Activated T-cell treated with anti-CD3 and anti-CD28 coated beads for 4 hours (primary cell): ENCODE measurements around the gene ARFGEF2.
"Not testable (repeated sequence)": the region's sequence is repeated elsewhere in the genome, so short reads cannot be mapped to it uniquely, and the experiment has no call there.

Experiments
- DNase-seq: peaks from one replicate; pipeline ENCODE4 v3.0.0-alpha.2; 2020

ARFGEF2 gene

DNA sequence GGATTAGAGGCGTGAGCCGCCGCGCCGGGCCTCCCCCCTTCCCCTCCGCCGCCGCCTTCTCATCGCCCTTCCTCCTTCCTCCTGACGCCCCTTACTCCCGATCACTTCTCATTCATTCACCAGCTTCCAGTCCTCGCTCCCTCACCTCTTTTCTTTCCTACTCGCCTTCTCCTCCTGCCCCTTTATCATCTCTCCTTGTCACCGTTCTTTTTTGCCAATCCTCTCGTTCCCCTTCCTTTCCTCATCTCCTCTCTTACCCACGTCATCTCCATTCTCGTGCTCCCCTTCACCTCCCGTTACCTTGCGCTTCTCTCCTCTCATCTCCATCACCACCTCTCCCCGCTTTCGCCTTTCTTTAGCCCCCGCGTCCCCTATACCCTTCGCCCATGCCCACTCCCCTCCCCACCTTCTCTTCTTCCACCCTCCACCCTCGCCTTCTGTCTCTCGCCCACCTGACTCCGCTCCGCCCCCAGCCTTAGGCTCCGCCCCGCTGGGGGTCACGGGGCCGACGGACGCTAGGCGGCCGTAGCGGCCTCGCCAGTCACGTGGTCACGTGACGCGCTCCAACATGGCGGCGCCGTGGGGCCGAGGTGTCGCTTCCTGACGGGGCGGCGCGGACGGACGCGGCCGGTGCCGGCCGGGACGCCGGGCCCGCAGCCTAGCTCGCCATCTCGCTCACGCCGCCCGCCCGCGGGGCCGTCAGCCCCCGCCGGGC, at the start of gene ARFGEF2:
Gene ARFGEF2 (plus strand): TSS at position 544 of the 715 bp plus-strand sequence. CDS start 179 bp downstream, outside the sequence.
- peak; percentile 95 for DNase-seq

DNA sequence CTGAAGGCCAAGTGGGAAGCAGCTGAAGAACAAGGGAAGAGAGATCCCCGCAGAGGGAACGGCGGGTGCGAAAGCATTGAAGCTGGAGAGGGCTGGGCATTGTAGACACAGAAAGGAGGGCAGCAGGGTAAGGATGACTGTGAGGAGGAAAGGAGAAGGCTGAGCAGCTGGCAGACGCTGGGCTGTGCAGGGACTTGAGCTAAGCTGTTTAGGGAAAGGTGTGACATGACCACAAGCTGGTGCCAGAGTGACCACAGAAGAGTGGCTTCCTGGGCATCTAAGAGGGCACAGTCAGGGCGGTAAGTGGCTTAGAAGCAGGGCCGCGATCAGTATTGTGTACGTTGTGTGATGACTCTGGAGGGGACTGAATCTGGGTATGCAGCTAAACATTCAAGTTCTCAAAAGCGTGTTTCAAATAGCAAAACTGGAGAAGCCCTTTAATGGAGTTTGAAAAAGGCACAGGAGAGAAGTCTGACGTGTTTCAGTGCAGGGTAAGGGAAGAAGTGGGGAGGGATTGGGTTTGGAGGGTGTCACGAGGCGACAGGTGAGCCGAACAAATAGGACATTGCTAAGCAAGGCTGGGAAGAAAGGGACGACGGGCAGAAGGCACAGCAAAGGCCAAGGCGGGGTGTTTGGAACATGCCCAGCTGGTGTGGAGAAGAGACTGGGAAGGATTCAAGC, 46.1 kb upstream of the ARFGEF2 start:
- no peak for DNase-seq

DNA sequence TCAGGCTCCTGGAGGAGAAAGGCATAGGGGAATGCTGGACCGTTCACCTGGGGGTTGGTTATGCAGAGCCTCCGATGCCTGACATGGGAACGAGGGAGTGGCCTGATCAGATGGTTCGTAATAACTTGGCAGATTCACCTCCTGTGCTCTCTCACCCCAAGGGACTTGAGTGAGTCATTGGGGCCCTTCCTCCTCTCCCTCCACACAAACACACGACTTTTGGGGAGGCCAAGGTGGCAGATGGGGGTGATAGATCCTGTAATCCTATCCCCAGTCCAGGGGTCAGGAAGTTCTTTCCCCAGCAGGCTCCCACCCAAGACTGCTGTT, 45.6 kb upstream of the ARFGEF2 start:
- no peak for DNase-seq

DNA sequence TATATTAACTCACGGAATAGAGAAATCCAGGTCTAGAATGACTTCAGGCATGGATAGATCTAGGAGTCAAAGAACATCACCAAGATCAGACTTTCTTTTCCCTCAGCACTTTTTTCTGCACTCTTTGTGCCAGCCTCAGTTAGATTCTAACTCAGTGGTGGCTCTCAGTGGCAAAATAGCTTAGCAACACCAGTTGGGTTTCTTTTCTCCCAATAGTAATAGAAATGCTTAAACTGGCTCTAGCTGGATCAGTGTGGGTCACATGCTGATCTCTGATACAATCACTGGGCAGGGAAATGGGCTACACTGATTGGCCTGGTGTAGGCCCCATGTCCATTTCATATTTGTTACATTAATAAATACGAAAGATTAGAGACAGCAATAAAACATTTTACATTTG, 44.2 kb upstream of the ARFGEF2 start:
- DNase-seq = no peak

DNA sequence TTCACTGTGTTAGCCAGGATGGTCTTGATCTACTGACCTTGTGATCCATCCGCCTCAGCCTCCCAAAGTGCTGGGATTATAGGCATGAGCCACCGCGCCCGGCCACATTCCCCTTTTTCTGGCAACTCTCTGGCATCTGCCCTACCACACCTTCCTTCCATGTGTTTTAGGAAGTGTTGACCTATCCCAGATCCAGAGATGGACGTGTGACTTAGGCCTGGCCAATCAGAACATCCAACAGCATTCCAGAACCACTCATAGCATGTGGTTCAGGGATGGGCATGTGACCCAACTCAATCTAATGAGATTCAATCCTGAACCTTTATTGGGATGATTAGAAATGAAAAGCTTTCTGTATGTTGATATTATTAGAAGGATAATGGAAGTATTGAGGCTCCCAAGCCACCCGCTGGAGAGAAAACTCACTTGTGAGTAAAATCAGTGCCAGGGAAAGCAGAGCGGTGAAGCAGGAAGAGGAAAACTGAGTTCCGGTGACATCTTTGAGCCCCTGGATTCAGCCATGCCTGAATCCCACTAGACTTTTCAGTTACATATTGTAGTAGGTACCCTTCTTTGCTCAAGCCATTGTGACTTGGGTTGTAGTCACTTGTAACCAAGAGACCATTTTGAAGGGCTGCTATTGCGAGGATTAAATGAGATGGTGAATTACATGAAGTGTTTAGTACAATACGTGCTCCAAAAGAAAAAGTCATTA, 42.8 kb upstream of the ARFGEF2 start:
- DNase-seq = no peak

DNA sequence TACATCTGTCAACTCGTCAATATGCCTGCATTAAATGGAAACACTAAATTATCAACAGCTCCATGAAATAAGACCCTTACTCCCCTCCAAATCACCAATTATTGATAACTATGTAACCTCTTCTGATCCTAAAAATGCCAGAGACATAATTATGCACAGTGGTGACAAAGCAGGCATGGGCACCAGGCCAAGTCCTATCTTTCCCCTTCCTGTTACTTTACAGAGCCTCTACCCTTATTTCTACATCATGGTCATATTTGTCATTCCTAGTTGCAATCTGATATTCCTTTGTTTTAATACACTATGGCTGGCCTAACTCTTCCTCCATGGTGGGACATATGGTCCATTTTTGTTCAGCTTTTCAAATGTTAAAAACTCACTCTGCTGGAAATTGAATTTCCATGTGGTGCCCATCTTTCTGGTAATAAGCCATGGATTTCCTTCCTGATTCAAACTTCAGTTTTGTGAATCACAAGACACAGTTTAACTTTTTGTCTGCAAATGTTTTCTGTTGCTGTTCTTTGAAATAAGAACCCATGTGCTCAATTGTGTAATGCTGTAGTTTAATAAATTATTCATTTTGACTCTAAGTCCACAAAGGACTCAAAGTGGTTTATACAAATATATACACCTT, 41.8 kb upstream of the ARFGEF2 start:
- no peak for DNase-seq

DNA sequence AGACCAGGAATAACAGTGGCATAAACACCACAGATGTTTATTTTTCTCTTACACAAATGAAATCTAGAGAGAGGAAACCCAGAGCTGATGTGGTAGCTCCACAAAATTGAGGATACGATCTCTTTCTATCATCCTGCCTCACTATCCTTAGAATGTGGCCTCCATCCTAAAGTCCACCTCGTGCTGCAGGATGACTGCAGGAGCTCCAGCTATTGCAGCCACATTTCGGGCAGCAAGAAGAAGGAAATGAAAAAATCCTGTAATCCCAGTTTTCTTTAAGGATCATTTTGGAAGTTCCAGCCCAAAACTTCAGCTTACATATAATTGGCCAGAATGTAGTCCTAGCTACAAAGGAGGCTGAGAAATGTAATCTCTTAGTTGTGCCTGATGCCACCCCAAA, 41.2 kb upstream of the ARFGEF2 start:
- no peak for DNase-seq

DNA sequence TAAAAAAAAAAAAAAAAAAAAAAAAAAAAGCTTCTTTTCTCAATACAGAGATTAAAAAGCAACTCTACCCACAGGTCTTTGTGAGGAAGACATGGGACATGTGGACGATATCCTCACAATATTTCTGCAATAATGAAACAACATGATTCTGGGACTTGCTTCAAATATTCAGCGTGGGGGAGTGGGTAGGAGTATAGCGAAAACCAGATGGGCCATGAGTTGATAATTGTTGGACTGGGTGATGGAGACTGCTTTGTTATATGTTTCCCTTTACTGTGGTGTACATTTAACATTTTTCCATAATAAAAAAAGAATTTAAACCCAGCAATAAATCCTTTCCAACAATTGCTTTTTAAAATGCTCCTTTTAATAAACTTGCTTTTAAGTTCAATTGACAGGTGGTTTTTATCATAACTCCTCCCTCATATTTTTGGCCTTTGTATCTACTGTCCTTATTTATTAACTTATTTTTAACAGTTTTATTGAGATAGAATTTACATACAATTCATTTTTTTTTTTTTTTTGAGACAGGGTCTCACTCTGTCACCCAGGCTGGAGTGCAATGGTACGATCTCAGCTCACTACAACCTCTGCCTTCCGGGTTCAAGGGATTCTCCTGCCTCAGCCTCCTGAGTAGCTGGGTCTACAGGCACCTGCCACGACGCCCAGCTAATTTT, 40.4 kb upstream of the ARFGEF2 start:
- no peak for DNase-seq

DNA sequence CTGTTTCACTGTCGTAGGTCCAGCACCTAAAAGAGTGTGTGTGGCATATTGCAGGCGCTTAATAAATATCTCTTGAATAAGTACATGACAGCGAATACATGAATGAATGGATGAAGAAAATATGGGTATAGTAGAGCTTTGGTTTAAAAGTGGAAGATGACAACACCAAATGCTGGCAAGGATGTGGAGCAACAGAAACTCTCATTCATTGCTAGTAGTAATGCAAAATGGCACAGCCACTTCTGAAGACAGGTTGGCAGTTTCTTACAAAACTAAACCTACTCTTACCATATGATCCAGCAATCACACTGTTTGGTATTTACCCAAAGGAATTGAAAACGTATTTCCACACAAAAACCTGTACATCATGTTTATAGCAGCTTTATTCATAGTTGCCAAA, 36.3 kb upstream of the ARFGEF2 start:
- DNase-seq = no peak

DNA sequence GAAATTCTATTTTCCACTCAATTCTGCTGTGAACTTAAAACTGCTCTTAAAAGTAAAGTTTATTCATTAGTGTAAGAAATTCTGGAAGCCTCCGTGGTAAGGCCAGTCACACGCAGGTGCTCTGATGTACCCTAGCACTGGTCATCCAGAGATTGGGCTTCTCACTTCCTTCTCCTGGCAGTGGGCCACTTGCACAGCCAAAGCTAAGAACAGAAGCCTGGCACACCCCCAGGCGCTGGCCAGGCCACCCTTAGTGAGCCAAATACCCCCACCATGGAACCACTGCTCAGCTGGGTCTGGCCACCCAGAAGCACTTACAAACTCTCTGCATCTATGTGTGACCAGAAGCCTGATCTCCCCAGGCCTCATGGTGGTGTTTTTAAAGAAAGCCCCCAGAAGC, 35.3 kb upstream of the ARFGEF2 start:
- DNase-seq = no peak

DNA sequence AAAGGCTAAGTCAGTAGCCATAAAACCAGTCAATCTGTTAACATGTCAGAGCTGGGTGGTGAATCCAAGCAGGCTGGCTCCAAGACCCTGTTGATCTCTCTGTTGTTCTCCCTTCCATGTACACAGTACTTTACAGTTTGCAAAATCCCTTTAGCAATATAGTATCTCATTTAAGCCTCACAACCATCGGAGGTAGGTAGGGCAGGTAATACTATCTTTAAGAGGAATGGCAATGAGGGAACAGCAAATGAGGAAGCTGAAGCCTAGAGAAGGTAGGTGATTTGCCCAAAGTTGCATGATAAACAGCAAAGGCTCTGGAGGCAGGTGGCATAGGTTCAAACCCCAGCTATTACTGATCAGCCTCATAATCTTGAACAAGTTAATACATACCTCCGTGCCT, 34.7 kb upstream of the ARFGEF2 start:
- no peak for DNase-seq

DNA sequence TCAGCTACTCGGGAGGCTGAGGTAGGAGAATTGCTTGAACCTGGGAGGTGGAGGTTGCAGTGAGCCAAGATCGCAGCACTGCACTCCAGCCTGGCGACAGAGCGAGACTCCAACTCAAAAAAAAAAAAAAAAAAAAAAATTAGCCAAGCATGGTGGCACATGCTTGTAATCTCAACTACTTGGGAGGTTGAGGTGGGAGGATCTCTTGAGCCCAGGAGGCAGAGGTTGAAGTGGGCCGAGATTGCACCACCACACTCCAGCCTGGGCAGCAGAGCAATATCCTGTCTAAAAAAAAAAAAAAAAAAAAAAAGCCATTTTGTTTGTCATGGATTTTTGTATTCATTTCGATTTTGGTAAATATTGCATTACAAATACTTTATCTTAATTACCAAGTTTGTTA, 33.0 kb upstream of the ARFGEF2 start:
- not testable (repeated sequence) for DNase-seq

DNA sequence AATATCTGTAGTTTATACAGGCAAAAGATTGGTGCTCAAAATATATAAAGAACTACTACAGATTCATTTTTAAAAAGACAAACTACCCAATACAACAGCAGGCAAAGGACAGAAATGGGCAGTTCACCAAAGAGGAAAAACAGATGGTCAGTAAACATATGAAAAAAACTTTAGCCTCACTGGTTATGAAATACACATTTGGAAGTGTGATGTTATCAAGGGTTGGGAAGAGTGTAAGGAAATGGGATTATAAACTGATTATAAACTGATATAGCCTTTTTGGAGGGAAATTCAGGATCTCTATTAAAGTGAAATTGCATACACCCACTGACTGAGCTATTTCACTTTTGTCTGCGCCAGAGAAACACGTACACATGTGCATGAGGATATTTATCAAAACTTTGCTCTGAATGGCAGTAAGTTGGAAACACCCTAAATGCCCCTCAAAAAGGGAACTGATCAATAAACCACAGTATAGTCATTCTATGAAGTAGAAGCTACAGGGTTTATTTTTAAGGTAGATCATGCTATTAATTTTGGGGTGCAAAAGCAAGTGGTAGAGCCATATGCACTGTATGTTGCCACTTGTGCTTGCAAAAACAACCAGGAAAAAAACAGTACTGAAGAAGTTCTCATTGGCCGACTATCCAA, 32.2 kb upstream of the ARFGEF2 start:
- DNase-seq = no peak

DNA sequence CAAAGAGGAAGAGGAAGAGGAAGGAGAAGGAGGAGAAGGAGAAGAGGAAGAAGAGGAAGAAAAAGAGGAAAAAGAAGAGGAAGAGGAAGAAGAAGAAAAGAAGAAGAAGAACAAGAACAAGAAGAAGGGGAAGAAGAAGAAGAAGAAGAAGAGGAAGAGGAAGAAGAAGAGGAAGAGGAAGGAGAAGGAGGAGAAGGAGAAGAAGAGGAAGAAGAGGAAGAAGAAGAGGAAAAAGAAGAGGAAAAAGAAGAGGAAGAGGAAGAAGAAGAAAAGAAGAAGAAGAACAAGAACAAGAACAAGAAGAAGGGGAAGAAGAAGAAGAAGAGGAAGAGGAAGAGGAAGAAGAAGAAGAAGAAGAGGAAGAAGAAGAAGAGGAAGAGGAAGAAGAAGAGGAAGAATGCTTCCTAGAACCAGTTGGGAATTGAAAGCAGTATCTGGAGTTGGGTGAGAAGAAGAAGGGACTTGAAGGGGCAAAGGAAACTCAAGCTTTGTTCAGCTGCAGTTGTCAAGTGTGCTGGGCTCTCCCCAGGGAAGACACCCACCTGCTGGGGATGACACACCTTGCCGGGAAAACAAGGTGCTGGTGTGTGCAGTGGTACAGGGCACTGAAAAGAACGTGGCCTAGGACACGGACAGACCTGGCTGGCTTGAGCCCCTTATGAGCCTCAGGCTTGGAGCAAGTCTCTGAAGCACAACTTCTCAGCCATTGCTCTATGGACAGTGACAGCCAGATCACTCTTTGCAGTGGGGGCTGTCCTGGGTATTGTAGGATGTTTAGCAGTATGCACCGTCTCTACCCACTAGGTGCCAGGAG, 30.1 kb upstream of the ARFGEF2 start:
- DNase-seq = no peak

DNA sequence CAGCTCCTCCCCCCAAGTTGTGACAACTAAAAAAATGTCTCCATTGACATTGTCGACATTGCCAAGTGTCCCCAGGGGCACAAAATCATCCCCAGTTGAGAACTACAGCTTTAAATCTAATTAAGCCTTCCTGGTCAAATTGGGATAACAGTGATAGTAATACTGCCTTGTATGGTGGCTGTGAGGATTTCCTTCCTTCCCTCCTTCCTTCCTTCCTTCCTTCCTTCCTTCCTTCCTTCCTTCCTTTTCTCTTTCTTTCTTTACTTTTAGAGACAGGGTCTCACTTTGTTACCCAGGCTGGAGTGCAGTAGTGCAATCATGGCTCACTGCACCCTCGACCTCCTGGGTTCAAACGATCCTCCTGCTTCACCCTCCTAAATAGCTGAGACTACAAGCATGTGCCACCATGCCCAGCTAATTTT, 29.5 kb upstream of the ARFGEF2 start:
- DNase-seq = no peak

DNA sequence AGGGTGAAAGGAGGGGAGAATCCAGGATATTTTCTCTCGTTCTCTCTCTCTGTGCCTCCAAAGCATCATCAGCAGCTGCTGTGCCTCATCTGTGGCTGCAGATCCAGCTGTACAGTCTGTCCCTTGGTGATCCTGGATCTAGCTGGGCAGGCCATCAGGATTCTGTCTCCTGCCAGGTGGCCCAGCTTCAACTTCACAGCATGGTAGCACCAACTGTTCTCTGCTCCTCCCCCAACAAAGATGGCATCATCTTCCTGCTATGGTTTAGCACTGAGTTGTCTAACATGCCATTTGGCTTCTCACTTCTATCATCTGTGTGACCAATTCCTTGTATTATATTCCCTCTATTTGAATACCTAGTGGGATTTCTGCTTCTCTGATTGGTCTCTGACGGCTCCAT, 28.6 kb upstream of the ARFGEF2 start:
- no peak for DNase-seq

DNA sequence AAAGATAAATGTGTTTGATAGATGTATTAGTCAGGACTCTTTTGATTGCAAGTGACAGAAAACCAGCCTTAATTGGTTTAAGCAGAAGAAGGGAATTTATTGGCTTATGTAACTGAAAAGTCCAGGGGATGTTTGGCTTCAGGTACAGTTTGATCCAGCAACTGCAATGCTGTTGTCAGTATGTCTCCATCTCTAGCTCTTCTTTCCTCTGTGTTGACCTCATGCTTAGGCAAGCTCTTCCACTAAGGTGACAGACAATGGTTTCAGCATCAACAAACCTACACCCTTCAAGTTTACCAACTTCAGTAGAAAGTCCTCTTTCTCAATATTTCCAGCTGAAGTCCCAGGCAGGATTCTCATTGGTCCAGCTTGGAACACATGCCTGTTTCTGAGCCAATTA, 28.1 kb upstream of the ARFGEF2 start:
- no peak for DNase-seq

DNA sequence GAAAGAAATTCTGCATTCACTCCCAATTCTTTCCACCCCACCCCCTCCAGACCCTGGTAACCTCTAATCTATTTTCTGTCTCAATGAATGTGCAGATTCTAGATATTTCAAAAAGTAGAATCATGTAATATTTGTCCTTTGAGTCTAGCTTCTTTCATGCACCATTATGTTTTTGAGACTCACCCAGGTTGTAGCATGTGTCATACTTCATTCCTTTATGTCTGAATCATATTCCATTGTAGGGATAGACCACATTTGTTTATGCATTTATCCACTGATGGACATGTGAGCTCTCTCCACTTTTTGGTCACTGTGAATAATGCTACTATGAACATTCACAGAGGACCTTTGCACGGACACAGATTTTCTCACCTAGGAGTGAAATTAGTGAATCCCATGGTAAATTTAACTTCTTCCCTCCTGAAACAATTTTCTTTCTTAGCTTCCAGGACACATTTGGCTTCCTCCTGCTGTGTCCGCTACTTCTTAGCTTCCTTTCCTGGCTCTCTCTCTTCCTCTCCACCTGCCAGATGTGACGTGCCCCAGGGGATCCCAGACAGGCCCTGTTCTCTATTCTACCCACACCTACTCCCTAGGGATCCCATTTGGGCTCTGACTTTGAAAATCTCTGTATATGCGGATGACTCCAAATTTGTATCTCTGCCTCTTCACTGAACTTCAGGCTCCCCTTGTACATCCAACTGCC, 24.1 kb upstream of the ARFGEF2 start:
- DNase-seq = no peak

DNA sequence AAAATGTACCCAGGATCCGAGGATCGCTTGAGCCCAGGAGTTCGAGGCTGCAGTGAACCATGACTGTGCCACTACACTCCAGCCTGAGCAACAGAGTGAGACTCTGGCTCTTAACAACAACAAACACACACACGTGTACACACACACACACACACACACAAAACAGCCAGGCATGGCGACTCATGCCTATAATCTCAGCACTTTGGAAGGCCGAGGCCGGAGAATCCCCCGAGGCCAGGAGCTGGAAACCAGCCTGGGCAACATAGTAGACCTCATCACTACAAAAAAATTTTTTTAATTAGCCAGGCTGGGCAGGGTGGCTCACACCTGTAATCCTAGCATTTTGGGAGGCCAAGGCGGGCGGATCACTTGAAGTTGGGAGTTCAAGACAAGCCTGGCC, 23.3 kb upstream of the ARFGEF2 start:
- no peak for DNase-seq

DNA sequence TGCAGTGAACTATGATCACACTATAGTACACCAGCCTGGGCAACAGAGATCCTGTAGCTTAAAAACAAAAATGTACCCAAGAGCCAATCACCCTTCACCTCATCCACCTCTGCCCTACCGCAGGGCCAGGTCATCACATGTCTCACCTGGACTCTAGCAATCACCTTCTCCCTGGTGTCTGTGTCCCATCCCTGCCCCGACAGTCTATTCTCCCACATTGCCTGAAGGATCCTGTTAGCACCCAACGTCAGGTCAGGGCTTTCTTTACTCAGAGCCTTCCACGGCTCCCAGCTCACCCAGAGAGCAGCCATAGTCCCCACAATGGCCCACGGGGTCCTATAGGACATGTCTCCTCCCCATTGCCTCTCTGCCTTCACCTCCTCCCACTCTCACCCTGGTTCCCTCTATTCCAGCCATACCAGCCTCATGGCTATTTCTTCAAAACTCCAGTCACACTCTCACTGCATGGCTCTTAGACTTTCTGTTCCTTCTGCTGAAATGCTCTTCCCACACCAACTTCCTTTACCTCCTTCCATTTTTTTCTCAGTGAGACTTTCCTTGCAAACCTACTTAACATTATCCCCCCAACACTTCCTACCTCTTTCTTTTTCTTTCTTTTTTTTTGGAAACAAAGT, 22.5 kb upstream of the ARFGEF2 start:
- no peak for DNase-seq

DNA sequence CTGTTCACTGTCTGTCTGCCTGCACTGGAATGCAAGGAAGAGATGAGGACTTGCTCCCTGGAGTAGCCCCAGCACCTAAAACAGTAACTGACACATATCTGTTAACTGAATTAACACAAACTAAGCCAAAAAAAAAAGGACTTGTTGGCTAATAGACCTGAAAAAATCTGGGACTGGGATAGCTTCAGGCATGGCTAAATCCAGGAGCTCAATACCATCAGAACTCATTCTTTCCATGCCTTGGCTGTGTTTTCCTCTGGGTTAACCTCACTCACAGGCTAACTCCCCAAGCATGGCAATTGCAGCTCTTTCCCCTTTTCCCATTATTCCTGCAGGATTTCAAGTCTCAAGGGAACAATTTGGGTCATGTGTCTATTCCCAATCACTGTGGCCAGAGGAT, 21.6 kb upstream of the ARFGEF2 start:
- DNase-seq = no peak
